Progenitor cell of endocrine pancreas (in vitro differentiated cells): ENCODE results near the gene TTLL4. TPM values are rescaled to one million over a fixed set of nuclear protein-coding genes. Genes with fewer than 3 reads are reported as not detected.

ENCODE experiments used
- DNase-seq: peaks from one replicate; pipeline ENCODE4 v3.0.0; 2021; ENCODE audit warnings: low spot score; ENCODE audit not compliant: unreplicated experiment
- H3K27ac Mint-ChIP-seq: 2 replicates; pipeline ENCODE4 v1.8.0; 2021; ENCODE audit warnings: mild to moderate bottlenecking, moderate library complexity, mixed read lengths
- H3K27me3 Mint-ChIP-seq: 2 replicates; pipeline ENCODE4 v1.8.0; 2021; ENCODE audit warnings: mixed read lengths
- H3K36me3 Mint-ChIP-seq: 2 replicates; pipeline ENCODE4 v1.8.0; 2022; ENCODE audit warnings: mixed read lengths; ENCODE audit not compliant: insufficient read depth
- H3K4me1 Mint-ChIP-seq: 2 replicates; pipeline ENCODE4 v1.8.0; 2021; ENCODE audit warnings: low read depth, mixed read lengths
- H3K4me3 Mint-ChIP-seq: 2 replicates; pipeline ENCODE4 v1.8.0; 2021; ENCODE audit warnings: low read depth, mild to moderate bottlenecking, moderate library complexity, mixed read lengths
- H3K9me3 Mint-ChIP-seq: 2 replicates; pipeline ENCODE4 v1.8.0; 2021; ENCODE audit warnings: low read depth, mixed read lengths
- CTCF ChIP-seq: fragments of 200-600 bp; sonication (generic); IDR thresholded peaks from one replicate; pipeline ENCODE4 v1.5.0; 2021; ENCODE audit warnings: antibody characterized with exemption, mild to moderate bottlenecking; ENCODE audit not compliant: unreplicated experiment
- total RNA-seq: library from RNA; stranded (reverse); gene quantifications from 2 replicates; pipeline ENCODE4 v1.2.1, GENCODE V29; 2021

TTLL4 gene
- total RNA-seq, 1 donor from 2014 or later: 93.4 TPM

DNA sequence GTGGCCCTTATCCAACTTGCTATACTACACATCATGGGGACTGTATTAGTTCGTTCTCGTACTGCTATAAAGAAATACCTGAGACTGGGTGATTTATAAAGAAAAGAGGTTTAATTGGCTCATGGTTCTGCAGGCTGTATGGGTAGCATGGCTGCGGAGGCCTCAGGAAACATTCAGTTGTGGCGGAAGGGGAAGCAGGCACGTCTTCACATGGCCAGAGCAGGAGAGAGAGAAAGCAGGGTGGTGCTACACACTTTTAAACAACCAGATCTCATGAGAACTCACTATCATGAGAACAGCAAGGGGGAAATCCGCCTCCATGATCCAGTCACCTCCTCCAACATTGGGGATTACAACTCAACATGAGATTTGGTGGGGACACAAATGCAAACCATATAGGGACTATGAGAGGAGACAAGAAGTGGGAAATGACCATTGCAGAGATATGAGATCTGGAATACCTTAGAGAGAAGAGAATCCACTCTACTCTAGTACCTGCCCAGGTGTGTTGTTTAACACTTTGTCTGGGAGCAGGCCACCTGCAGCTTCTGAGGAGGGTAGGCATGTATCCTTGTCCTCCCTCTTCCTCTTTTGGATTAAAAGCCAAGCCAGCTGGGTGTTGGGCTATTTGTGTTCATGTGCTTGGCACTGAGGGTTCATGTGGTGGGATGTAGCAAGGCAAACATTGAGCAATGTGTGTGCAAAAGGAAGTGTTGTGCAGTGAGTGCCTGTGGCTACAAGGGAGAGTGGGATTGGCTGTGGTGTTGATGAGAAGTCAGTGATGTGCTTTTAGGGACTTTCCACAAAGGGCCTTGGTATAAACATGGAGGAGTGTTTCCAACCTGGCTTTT, 22.8 kb downstream of the TTLL4 start:
- H3K27ac Mint-ChIP-seq: no peak overlapping the region
- H3K27me3 Mint-ChIP-seq: no peaks in the 10 kb centered on the region
- no peak for TF ChIP-seq CTCF
- DNase-seq: no peak
- no peaks in the 10 kb centered on the region for H3K9me3 Mint-ChIP-seq
- no peaks in the 10 kb centered on the region for H3K4me1 Mint-ChIP-seq
- no peak overlapping the region for H3K4me3 Mint-ChIP-seq
- peaks cover 16% of the 10 kb centered on the region for H3K36me3 Mint-ChIP-seq

DNA sequence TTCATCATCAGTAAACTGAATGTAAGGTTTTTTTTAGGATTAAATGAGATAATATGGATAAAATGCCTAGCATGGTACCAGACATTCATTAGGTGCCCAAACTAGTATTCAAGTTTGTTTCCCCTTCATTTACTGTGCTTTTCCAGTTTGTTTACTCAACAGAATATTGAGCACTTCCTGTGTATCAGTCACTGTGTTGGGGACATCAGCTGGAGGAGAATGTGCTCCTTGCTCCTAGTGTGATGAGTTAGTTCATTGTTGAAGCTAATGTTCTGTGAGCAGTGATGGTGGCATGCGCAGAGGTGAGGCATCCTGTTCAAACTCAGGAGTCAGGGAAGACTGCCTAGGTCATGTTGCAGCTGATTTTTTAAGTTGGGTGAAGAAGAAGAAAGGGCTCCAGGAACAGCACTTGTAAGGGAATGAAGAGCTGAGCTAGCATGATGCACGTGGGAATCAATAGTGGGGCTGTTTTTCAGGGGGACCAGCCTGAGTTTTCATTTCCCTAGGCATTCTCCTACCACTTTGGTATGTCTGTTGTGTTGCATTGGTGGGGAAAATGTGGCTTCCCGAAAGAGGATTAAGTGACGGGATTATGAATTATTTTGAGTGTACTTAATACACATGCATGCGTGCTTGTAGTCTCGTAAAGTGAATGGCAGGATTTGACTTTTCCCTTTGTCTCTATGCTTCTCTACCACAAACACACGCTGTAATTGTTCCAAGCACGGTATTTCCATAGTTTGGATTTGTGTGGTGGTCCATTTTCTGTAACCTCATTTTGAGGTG, 23.7 kb downstream of the TTLL4 start:
- Mint-ChIP-seq H3K4me1 (no peaks in the 10 kb centered on the region), H3K27ac (no peak overlapping the region), H3K9me3 (no peaks in the 10 kb centered on the region), H3K27me3 (no peaks in the 10 kb centered on the region), H3K36me3 (peaks cover 12% of the 10 kb centered on the region), H3K4me3 (no peak overlapping the region)
- DNase-seq: no peak
- no peak for TF ChIP-seq CTCF

- Mint-ChIP-seq H3K36me3 (peaks cover 15% of the 10 kb centered on the region), H3K27me3 (no peaks in the 10 kb centered on the region), H3K27ac (no peak overlapping the region), H3K4me1 (no peaks in the 10 kb centered on the region), H3K9me3 (no peaks in the 10 kb centered on the region), H3K4me3 (no peak overlapping the region)
- no peak for DNase-seq
- TF ChIP-seq CTCF: no peak
Measured at GRCh38 chr2:218736531-218736930, 25.9 kb downstream of the TTLL4 start.

- no peak overlapping the region for H3K27ac Mint-ChIP-seq
- no peaks in the 10 kb centered on the region for H3K27me3 Mint-ChIP-seq
- H3K4me1 Mint-ChIP-seq: peaks cover 7% of the 10 kb centered on the region
- DNase-seq: no peak
- no peaks in the 10 kb centered on the region for H3K9me3 Mint-ChIP-seq
- no peak overlapping the region for H3K4me3 Mint-ChIP-seq
- peaks cover 33% of the 10 kb centered on the region for H3K36me3 Mint-ChIP-seq
- no peak for TF ChIP-seq CTCF
Measured at GRCh38 chr2:218743068-218743467, 32.4 kb downstream of the TTLL4 start.

DNA sequence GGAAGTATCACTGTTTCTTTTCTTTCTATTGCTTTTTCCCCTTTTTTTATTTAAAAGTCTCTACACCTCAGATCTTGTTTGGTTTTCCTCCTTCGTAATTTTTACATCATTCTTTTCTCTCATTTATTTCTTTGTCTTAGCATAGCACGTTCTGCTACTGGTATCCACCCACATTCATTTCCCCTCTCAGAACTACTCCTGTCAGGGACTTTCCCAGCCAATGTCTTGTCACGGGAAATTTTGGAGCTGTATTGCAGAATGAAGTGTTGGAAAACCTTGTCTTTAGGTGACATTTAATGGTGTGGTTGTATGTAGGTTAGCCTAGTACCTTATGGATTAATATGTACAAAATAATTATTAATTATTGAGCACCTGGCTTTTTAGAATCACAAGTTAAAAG, 34.0 kb downstream of the TTLL4 start:
- Mint-ChIP-seq H3K27ac (no peak overlapping the region), H3K4me3 (no peak overlapping the region), H3K27me3 (no peaks in the 10 kb centered on the region), H3K36me3 (peaks cover 34% of the 10 kb centered on the region), H3K9me3 (no peaks in the 10 kb centered on the region), H3K4me1 (peaks cover 7% of the 10 kb centered on the region)
- DNase-seq: no peak
- no peak for TF ChIP-seq CTCF
